ENCODE results near the gene CALML6. TPM values are rescaled to one million over a fixed set of nuclear protein-coding genes. Genes with fewer than 3 reads are reported as not detected.

The CALML6 gene, protein sequence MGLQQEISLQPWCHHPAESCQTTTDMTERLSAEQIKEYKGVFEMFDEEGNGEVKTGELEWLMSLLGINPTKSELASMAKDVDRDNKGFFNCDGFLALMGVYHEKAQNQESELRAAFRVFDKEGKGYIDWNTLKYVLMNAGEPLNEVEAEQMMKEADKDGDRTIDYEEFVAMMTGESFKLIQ
- not detected in 2 replicates for total RNA-seq

GRCh38 chr1:1914971-1915692 lies at the start of gene CALML6:
Gene CALML6, plus strand, starts transcription at chr1:1915260. Its CDS starts 21 bp downstream, at chr1:1915281.

DNA sequence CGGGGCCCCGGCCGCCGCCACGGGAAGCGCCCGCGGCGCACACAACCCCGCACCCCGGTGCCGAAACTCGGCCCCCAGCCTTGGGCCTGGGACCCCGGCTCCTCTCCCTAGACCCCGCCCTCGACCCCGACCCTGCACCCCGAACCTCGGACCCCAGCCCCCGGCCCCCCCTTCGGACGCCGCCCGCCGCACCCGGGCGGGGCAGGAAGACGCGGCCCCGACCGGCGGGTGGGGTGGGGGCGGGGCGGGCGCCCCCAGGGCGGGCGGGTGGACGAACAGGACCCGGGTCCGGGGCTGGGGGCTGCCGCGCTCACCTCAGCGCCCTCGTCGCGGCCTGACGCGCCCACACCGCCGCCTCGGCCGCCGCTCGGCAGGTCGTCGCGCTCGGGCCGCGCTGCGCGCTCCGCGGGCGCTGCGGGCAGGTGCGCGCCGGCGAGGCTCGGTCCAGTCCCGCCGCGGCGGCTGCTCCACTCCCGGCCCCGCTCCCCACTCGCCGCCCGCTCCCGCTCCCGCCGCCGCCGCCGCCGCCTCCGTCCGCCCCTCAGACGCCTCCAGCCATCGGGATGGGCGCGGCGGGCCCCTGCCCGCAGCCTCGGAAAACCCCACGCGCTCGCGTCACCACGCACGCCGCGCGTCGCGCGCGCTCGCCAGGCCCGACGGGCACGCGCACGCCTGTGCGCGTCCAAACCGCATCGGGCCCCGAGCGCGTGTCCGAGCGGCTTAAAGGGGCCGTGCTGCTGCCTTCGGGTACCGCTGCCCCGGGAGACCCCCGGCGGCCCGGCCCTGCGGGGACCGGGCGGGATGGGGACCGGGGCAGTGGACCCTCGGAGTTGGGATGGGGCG lies 24.3 kb upstream of the CALML6 start, which contains the start of gene GNB1:
Gene GNB1, minus strand, starts transcription at position 582 of the 843 bp plus-strand sequence. CDS start 65,634 bp downstream, outside the sequence.

DNA sequence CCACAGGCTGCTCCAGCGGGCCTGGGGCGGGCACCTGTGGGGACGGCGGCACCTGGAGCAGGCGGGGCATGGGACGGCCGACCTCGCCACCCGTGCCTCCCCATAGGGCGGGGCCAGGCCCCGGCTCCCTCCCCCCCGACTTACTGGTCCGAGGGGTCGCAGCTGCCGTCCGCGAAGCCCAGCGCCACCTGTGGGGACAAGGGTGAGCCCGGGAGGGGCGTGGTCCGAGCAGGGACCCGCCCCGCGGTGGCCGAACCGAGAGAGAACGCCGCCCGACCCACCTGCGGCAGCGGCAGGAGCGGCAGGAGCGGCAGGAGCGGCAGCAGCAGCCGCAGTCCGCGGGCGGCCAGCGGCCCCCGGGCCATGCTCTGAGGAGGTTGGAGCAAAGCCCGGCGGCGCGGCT lies 3.8 kb downstream of the CALML6 start, which contains the start of gene TMEM52:
Gene TMEM52, minus strand, starts transcription at position 379 of the 403 bp plus-strand sequence. Its CDS starts 14 bp downstream, at position 365.

Other genes starting within 250 kb of the CALML6 start
- gene SLC35E2B, start 222.5 kb upstream of the CALML6 start, total RNA-seq, result 30.5 and 30.6 TPM in 2 replicates
- gene CDK11A, start 190.9 kb upstream of the CALML6 start, total RNA-seq, result 7.4 and 15.1 TPM in 2 replicates
- gene NADK, start 136.8 kb upstream of the CALML6 start, total RNA-seq, result 39.4 and 43.7 TPM in 2 replicates
- gene GNB1, start 24.2 kb upstream of the CALML6 start, total RNA-seq, result 138 and 140 TPM in 2 replicates
- gene TMEM52, start 4.0 kb downstream of the CALML6 start, total RNA-seq, result 1.3 and 1.8 TPM in 2 replicates
- not detected in 2 replicates for gene CFAP74, start 88.5 kb downstream of the CALML6 start, total RNA-seq
- gene GABRD, start 104.1 kb downstream of the CALML6 start, total RNA-seq, result not detected in 2 replicates
- 0.84 and 1.2 TPM in 2 replicates for gene PRKCZ, start 135.2 kb downstream of the CALML6 start, total RNA-seq